NB4 (cell line): Measurements from ENCODE around the gene ACOX2.

Experiments
- DNase-seq: peaks from one replicate; pipeline ENCODE4 v3.0.0; 2010; ENCODE audit warnings: low read depth
- H3K4me3 ChIP-seq: one replicate; pipeline ENCODE4 v1.5.1; 2011; ENCODE audit warnings: mild to moderate bottlenecking, low read depth, low read length, moderate library complexity
- MYC ChIP-seq: IDR thresholded peaks from 2 replicates; pipeline ENCODE4 v1.6.1; 2011; ENCODE audit warnings: low read depth, low read length
- POLR2A ChIP-seq: IDR thresholded peaks from 2 replicates; pipeline ENCODE4 v1.6.1; 2011; ENCODE audit warnings: mild to moderate bottlenecking; ENCODE audit not compliant: insufficient read length; ENCODE audit errors: extremely low read depth
- TF ChIP-seq, protein P1 (sequence below): IDR thresholded peaks from one replicate; pipeline ENCODE4 v1.5.1; 2012; ENCODE audit warnings: low read depth, low read length
- TF ChIP-seq, protein P2 (sequence below): IDR thresholded peaks from 2 replicates; pipeline ENCODE4 v1.6.1; 2011; ENCODE audit warnings: low read depth, low read length

The ACOX2 gene

DNA sequence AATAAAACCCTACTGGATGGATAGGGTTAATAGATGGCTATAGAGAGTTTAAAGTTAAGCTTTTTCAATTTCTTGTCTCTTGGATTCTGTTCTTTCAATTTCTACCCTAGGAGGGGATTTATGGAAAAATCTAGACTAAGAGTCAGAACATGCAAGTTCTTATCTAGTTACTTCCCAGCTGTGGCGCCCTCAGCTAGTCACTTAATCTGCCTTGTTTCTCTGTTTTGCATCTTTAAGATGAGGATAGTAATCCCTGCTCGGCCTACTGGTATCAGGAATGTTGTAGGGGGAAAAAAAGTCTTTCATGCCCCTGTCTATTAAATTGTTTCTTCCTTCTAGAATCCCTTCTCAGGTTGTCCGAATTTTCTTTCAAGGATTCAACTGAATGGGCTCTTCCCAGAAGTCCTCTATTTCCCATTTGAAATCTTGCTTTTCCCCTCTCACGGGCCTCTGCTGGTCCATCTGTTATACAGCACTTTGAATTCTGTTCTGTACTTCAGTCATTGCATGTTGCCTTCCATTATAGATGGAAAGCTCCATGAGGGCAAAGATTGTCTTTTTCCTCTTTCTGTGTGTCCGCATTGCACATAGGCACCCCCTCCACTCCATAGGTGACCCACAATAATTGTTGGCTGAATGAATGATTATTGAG lies 40.7 kb downstream of the ACOX2 start:
- DNase-seq, result no peak
- H3K4me3 ChIP-seq, result no peak overlapping the region
- TF ChIP-seq, protein P1, sequence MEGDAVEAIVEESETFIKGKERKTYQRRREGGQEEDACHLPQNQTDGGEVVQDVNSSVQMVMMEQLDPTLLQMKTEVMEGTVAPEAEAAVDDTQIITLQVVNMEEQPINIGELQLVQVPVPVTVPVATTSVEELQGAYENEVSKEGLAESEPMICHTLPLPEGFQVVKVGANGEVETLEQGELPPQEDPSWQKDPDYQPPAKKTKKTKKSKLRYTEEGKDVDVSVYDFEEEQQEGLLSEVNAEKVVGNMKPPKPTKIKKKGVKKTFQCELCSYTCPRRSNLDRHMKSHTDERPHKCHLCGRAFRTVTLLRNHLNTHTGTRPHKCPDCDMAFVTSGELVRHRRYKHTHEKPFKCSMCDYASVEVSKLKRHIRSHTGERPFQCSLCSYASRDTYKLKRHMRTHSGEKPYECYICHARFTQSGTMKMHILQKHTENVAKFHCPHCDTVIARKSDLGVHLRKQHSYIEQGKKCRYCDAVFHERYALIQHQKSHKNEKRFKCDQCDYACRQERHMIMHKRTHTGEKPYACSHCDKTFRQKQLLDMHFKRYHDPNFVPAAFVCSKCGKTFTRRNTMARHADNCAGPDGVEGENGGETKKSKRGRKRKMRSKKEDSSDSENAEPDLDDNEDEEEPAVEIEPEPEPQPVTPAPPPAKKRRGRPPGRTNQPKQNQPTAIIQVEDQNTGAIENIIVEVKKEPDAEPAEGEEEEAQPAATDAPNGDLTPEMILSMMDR, result no peak
- TF ChIP-seq MYC, result no peak
- no peak for TF ChIP-seq POLR2A
- TF ChIP-seq, protein P2, sequence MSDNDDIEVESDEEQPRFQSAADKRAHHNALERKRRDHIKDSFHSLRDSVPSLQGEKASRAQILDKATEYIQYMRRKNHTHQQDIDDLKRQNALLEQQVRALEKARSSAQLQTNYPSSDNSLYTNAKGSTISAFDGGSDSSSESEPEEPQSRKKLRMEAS, result no peak

DNA sequence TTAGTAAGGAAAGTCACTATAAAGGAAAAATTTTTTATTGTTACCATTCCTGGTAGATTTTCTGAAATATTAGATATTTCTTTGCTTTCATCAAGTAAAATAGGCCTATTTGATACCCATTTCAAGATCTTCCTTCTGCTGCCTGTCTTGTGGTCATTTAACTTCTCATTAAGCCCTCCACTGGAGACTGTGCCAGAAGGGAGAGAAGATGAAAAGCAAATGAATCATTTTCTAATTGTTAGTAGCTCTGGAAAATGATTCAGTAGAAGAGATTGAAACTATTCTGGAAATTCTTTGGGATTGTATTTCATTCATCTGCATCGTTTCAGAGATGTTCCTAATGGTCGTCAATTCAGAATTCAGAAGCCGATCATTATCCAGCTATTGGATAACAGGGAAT lies 41.9 kb downstream of the ACOX2 start:
- H3K4me3 ChIP-seq, result no peak overlapping the region
- TF ChIP-seq, protein P2, result no peak
- TF ChIP-seq MYC, result no peak
- no peak for TF ChIP-seq POLR2A
- TF ChIP-seq, protein P1, result no peak
- DNase-seq, result no peak

DNA sequence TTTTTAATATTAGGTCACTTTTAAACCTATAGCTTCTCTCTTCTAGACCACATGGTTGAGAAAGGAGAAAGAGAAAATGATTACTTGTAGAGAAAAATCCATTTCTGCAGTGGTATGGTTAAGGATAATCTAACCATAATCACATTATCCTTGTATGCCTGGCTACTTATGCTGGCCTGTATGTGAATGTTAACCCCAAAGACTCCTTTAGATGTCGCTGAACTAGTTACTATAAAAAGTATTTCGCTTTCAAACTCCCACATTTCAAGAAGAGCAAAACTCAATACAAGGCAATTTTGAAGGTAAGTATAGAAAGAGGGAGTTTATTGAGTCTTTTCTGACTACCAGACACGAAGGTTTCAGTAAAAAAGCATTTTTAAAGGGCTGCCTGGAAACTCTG lies 42.9 kb downstream of the ACOX2 start:
- no peak for DNase-seq
- H3K4me3 ChIP-seq, result no peak overlapping the region
- TF ChIP-seq, protein P2, result no peak
- TF ChIP-seq POLR2A (no peak), MYC (no peak)
- TF ChIP-seq, protein P1, result no peak

DNA sequence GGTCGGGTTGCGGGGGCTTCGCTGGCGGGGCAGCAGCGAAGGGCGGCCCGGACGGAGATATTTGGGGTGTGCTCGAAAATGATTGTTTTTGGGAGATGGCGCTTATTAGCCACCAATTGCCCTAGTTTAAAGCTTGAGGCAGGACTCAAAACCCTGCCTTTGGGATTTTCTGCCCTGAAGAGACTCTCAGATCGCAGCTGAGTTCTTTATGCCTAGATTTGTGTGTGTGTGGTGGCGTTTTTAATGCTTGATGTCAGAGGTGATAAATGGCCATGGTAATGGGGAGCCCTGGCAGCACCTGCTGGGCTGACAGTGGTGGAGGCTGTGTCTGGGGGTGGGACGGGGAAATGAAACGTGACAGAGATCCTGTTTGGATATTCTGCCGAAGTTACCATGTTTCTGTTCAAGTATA lies 44.5 kb downstream of the ACOX2 start:
- TF ChIP-seq MYC (no peak), POLR2A (no peak)
- TF ChIP-seq, protein P2, result no peak
- TF ChIP-seq, protein P1, result no peak
- peak; percentile 33 for DNase-seq
- peak overlapping the region; percentile 80 for H3K4me3 ChIP-seq

DNA sequence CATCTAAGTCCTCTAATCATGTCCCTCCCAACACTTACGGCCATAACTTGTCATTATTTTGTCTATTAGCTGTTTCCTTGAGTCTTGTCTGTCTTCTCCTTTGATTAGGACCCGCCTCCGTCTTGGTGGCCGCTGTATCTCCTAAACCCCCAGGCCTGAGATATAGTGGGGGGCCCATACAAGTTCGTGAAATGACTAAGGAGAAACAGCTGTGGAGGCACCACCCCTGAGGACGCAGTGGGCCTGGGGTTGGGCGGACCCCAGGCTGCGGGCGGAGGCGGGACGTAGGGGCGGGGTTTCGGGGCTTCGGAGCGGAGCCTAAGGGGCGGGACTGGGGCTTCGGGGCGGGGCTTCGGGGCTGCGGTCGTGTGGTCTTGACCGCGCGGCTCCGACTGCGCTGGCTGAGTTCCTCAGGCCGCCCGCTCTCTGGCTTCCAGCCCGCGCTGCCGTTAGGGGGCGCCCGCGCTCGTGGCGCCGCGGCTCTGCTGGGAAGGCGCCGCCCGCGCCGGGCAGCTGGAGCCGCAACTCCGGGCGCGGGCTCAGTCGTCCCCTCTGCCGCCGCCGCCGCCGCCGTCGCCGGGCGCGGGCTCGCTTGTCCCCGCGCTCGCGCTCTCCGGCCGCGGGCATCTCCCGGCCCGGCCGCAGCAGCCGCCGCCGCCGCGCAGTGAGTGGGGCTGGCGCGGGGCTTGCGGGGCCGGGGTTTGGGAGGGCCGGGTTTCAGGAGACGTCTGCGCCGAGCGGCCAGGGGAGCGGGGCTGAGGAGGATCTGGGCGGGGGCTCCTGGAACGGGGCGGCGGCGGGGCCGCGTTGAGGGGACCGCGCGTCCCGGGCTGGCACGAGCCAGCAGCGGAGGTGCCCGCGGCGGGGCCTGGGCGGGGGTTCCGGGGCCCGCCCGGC lies 45.2 kb downstream of the ACOX2 start, which contains the start of gene KCTD6:
TSS of gene KCTD6 (plus strand) at position 591 of the 897 bp plus-strand sequence. CDS start 6,660 bp downstream, outside the sequence.
- DNase-seq, result peak; percentile 94
- TF ChIP-seq, protein P2, result 0 out of 2 replicates have a peak, but pooled peaks have one; percentile 17
- TF ChIP-seq MYC, result peak; percentile 51
- TF ChIP-seq POLR2A, result peak; percentile 25
- TF ChIP-seq, protein P1, result peak; percentile 51
- peak within 1 kb of the TSS; percentile 80 for H3K4me3 ChIP-seq
